ENCODE measurements around the gene HGD.
"Not testable (repeated sequence)": the region's sequence is repeated elsewhere in the genome, so short reads cannot be mapped to it uniquely, and the experiment has no call there.

The HGD gene

GRCh38 chr3:120678331-120678947 is 3.6 kb downstream of the HGD start:
- H3K4me3 ChIP-seq (ENCODE audit: low read depth, low read length) = peak overlapping the region; percentile 6
- DNase-seq (ENCODE audit: low read depth) = peak; percentile 92
- no peak for TF ChIP-seq CTCF (conservative IDR thresholded peaks at IDR 0.05; ENCODE audit: low read depth, low read length)

GRCh38 chr3:120677193-120677592 is 4.8 kb downstream of the HGD start:
- H3K4me3 ChIP-seq (ENCODE audit: low read depth, low read length); DNase-seq (ENCODE audit: low read depth): not testable (repeated sequence)

- DNase-seq (ENCODE audit: low read depth) = no peak
- no peak overlapping the region for H3K4me3 ChIP-seq (ENCODE audit: low read depth, low read length)
- TF ChIP-seq CTCF (conservative IDR thresholded peaks at IDR 0.05; ENCODE audit: low read depth, low read length) = no peak
Observed at GRCh38 chr3:120673116-120673515, 8.9 kb downstream of the HGD start.

- TF ChIP-seq CTCF (conservative IDR thresholded peaks at IDR 0.05; ENCODE audit: low read depth, low read length) = no peak
Observed at GRCh38 chr3:120670576-120670975, 11.5 kb downstream of the HGD start.

GRCh38 chr3:120664926-120665325 is 17.1 kb downstream of the HGD start:
- no peak for DNase-seq (ENCODE audit: low read depth)
- TF ChIP-seq CTCF (conservative IDR thresholded peaks at IDR 0.05; ENCODE audit: low read depth, low read length) = no peak
- no peak overlapping the region for H3K4me3 ChIP-seq (ENCODE audit: low read depth, low read length)

More at GRCh38 chr3:120670576-120670975, 11.5 kb downstream of the HGD start:
- no peak overlapping the region for H3K4me3 ChIP-seq (ENCODE audit: low read depth, low read length)
- no peak for DNase-seq (ENCODE audit: low read depth)

- H3K4me3 ChIP-seq (ENCODE audit: low read depth, low read length) = no peak overlapping the region
- no peak for TF ChIP-seq CTCF (conservative IDR thresholded peaks at IDR 0.05; ENCODE audit: low read depth, low read length)
- no peak for DNase-seq (ENCODE audit: low read depth)
Observed at GRCh38 chr3:120661945-120662344, 20.1 kb downstream of the HGD start.

GRCh38 chr3:120661106-120661905 is 20.7 kb downstream of the HGD start:
- no peak overlapping the region for H3K4me3 ChIP-seq (ENCODE audit: low read depth, low read length)
- DNase-seq (ENCODE audit: low read depth) = peak; percentile 40
- no peak for TF ChIP-seq CTCF (conservative IDR thresholded peaks at IDR 0.05; ENCODE audit: low read depth, low read length)
